Kidney (tissue), 14 donors: ENCODE data around the gene CHAT. TPM values are rescaled to one million over a fixed set of nuclear protein-coding genes. Genes with fewer than 3 reads are reported as not detected.
A peak's percentile ranks its signal among the peaks of the same experiment; 100 is the strongest.

Source experiments
- DNase-seq, 5 donors: peaks; one replicate each; pipeline ENCODE4 v3.0.0-alpha.2; 2013 to 2020
- FAIRE-seq: peaks from 2 replicates; lab custom pipeline; 2012; peaks lifted over from hg19 to GRCh38; lab: Jason Lieb, UNC
- H3K27ac ChIP-seq, 2 donors: one replicate each; pipeline ENCODE4 v1.7.0; 2013; ENCODE audit warnings: low read depth in 2 of 2, low read length in 2 of 2, inconsistent platforms in 1 of 2
- H3K27me3 ChIP-seq: one replicate; pipeline ENCODE4 v1.7.1; 2013; ENCODE audit warnings: low read length, inconsistent platforms; ENCODE audit not compliant: control insufficient read depth, insufficient read depth
- H3K36me3 ChIP-seq, 3 donors: one replicate each; pipeline versions ENCODE4 v1.7.0 to v1.7.1; 2013; ENCODE audit warnings: low read length in 3 of 3, control low read depth in 1 of 3, inconsistent platforms in 1 of 3; ENCODE audit not compliant: insufficient read depth in 3 of 3, control insufficient read depth in 2 of 3
- H3K4me1 ChIP-seq, 3 donors: one replicate each; pipeline versions ENCODE4 v1.7.0 to v1.7.1; 2013; ENCODE audit warnings: low read length in 3 of 3, inconsistent platforms in 1 of 3, low read depth in 1 of 3; ENCODE audit not compliant: control insufficient read depth in 2 of 3, insufficient read depth in 2 of 3
- H3K4me3 ChIP-seq, 3 donors: one replicate each; pipeline versions ENCODE4 v1.7.0 to v1.8.1; 2013; ENCODE audit warnings: low read length in 3 of 3, control low read depth in 1 of 3, inconsistent platforms in 1 of 3
- H3K9ac ChIP-seq, 3 donors: one replicate each; pipeline versions ENCODE4 v1.7.0 to v1.7.1; 2013; ENCODE audit warnings: low read length in 3 of 3, control low read depth in 1 of 3, inconsistent platforms in 1 of 3
- H3K9me3 ChIP-seq, 3 donors: one replicate each; pipeline versions ENCODE4 v1.7.0 to v1.7.1; 2013; ENCODE audit warnings: low read length in 3 of 3, control low read depth in 1 of 3, inconsistent platforms in 1 of 3; ENCODE audit not compliant: control insufficient read depth in 2 of 3, insufficient read depth in 1 of 3
- intact Hi-C: fragments of 100-400 bp; cut with DNase I; formaldehyde crosslinking; loops from one replicate; pipeline ENCODE4 v1.11.1; 2022
- polyA plus RNA-seq: library from polyadenylated mRNA; stranded (reverse); fragments of 350-450 nt; fragmentation: Illumina TruSeq; extraction: RNeasy Lipid Tissue Mini Kit (QIAGEN cat#74804); gene quantifications from one replicate; pipeline ENCODE4 v1.2.3, GENCODE V29; 2014; ENCODE audit warnings: low read depth, low replicate concordance; ENCODE audit not compliant: insufficient read depth
- total RNA-seq: library from RNA; stranded (reverse); fragmentation: NEBNext Ultra II Directional; extraction: Animal tissue kit (Norgen Biotek cat#: 25700); gene quantifications from one replicate; pipeline ENCODE4 v1.2.1, GENCODE V29; 2021
- TF ChIP-seq, protein P1 (sequence below): IDR thresholded peaks from 3 replicates; pipeline ENCODE4 v1.5.1; 2012; ENCODE audit warnings: mild to moderate bottlenecking, moderate library complexity, borderline replicate concordance; ENCODE audit not compliant: insufficient read depth; ENCODE audit errors: extremely low read depth
- donor health status: control.
- donor health status: control.
- donor health status: control.
- donor health status: control.
- donor health status: control.
- donor health status: DM: yes; HTN: yes; CAD: no.
- donor health status: Normal renal cell carcinoma (clear cell type).

The CHAT gene
- total and polyA plus RNA-seq, 2 donors from 2014 or later: not detected

- intact Hi-C loops: no loop called here
- Histone ChIP-seq H3K9me3 (no peaks in the 10 kb centered on the region), H3K9ac (no peak overlapping the region), H3K4me1 (no peaks in the 10 kb centered on the region), H3K27ac (no peak overlapping the region), H3K36me3 (no peaks in the 10 kb centered on the region), H3K4me3 (no peak overlapping the region), H3K27me3 (no peaks in the 10 kb centered on the region)
- FAIRE-seq (no peak), DNase-seq (peak in 2 of 5 donors; percentile 8 to 19)
- TF ChIP-seq, protein P1, sequence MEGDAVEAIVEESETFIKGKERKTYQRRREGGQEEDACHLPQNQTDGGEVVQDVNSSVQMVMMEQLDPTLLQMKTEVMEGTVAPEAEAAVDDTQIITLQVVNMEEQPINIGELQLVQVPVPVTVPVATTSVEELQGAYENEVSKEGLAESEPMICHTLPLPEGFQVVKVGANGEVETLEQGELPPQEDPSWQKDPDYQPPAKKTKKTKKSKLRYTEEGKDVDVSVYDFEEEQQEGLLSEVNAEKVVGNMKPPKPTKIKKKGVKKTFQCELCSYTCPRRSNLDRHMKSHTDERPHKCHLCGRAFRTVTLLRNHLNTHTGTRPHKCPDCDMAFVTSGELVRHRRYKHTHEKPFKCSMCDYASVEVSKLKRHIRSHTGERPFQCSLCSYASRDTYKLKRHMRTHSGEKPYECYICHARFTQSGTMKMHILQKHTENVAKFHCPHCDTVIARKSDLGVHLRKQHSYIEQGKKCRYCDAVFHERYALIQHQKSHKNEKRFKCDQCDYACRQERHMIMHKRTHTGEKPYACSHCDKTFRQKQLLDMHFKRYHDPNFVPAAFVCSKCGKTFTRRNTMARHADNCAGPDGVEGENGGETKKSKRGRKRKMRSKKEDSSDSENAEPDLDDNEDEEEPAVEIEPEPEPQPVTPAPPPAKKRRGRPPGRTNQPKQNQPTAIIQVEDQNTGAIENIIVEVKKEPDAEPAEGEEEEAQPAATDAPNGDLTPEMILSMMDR: no peak
Observed at GRCh38 chr10:49645871-49646870, 32.3 kb downstream of the CHAT start.

DNA sequence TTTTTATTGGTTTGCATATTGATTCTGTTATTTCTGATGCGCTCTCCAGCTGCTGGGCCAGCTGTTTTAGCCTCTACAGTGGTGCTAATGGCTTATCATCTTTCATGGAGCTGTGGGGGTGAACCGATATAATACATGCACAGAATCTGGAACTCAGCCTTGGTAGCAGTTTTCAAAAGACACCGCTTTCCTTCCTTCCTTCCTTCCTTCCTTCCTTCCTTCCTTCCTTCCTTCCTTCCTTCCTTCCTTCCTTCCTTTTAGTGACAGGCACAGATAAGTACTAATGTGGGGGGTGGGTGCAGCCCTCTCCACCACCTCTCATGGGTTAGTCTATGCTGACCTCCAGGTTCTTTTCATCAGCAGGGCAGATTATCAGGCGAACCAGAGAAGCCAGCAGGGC is 33.7 kb downstream of the CHAT start:
- intact Hi-C loops: no loop called here
- Histone ChIP-seq H3K36me3 (no peaks in the 10 kb centered on the region), H3K9me3 (no peaks in the 10 kb centered on the region), H3K9ac (no peak overlapping the region), H3K27ac (no peak overlapping the region), H3K4me3 (no peak overlapping the region), H3K4me1 (no peaks in the 10 kb centered on the region), H3K27me3 (no peaks in the 10 kb centered on the region)
- TF ChIP-seq, protein P1: no peak
- FAIRE-seq: no peak
- no peak for DNase-seq

DNA sequence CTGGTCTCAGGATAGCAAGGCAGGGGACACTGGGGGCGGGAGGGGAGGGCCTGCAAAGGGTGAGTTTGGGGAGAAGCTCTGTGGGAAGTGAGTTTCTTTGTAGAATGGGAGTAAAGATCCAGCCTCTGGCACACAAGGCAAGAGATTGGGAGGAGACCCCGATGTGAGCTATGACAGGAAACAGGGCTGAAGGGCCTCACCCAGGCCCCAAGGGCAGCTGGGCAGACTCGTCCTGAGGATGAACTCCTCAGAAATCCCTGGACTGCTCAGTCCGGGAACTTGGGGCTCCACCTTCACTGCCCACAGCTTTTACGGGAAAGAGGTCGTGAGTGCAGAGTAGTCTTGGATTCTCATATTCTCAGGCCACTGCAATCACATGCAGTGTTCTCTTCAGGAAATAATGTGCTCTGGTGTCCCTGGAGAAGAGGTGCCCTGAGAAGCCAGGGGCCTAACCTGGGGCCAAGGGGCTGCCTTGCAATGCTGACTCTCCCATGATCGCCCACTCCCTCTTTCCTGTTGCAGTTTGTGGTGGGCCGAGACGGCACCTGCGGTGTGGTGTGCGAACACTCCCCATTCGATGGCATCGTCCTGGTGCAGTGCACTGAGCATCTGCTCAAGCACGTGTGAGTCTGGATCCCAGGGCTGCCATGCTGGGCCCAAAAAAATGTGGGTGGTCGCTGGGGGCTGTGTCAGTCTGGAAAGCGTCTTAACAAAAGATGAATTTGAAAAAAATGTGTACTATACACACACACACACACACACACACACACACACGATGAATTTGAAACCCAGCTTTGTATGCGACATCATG is 34.4 kb downstream of the CHAT start:
- Histone ChIP-seq H3K9me3 (no peaks in the 10 kb centered on the region), H3K27me3 (no peaks in the 10 kb centered on the region), H3K4me3 (no peak overlapping the region), H3K27ac (no peak overlapping the region), H3K36me3 (no peaks in the 10 kb centered on the region), H3K4me1 (no peaks in the 10 kb centered on the region), H3K9ac (no peak overlapping the region)
- FAIRE-seq: no peak
- peak in 1 of 5 donors; percentile 11 for DNase-seq
- TF ChIP-seq, protein P1: no peak
- intact Hi-C loops: no loop called here
